Cerebellar nuclear complex (tissue), 1 donor: ENCODE measurements around the gene VTCN1.

ENCODE experiments used
- DNase-seq, 2 experiments: peaks; one replicate each; lab custom pipeline; 2025; lab: John Stamatoyannopoulos, UW

Gene VTCN1

DNA sequence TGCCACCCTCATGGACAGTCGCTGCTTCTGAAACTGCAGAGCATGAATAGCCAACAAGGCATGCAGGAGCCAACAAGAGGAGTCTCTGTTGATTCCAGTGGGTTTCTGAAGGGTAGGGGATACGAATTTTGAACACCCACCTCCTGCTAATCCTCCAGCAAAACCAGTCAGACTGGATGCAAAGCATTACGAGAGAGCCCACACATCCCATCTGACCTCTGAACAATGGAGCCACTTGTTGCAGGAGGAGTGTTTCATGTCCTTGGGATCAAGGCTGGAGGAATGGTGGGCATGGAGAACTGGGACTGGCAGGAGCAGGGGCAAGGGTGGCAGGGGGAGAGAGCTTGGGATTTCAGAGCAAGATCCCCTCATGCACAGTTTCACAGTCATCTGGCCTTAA, 1.6 kb downstream of the VTCN1 start:
- no peak for DNase-seq

DNA sequence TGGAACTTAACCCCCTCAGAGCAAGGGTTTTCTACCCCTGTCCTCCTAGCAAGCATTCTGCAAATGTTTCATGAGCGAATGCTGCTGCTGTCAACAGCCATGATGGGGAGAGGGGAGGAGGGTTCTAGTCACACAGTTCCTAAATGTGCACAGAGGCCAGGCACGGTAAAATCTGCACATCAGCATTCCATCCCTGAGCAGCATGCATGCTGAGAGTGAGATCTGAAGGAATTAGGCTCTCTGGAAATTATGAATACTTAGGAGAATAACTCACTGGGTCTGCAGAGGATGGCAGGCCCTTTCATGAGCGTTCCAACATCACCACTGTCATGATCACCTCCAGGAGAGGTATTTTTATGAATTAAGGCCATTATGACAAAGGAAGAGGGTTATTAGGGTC, 2.1 kb downstream of the VTCN1 start:
- DNase-seq: no peak

- no peak for DNase-seq
These were observed 5.4 kb downstream of the VTCN1 start for GRCh38 chr1:117205368-117205767.

DNA sequence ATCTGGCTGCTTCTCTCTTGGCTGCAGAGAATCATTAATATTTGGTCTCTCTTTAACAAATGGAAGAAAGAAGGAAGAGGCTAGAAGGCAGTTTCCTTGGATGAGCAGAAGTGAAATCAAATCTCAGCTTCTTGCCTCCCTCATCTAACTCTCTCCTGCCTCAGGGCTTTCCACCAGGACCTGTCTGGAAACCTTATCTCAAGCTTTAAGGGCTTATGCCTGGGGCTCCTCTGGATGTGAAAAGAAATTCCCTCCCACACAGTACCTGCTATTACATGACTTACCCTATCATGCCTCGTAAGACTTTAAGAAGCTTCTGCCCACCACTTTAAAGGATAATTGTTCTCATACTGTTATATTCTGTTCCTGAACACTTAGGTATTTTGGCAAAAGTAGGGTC, 8.9 kb downstream of the VTCN1 start:
- no peak for DNase-seq

GRCh38 chr1:117198097-117198496, 12.6 kb downstream of the VTCN1 start:
- no peak for DNase-seq

DNA sequence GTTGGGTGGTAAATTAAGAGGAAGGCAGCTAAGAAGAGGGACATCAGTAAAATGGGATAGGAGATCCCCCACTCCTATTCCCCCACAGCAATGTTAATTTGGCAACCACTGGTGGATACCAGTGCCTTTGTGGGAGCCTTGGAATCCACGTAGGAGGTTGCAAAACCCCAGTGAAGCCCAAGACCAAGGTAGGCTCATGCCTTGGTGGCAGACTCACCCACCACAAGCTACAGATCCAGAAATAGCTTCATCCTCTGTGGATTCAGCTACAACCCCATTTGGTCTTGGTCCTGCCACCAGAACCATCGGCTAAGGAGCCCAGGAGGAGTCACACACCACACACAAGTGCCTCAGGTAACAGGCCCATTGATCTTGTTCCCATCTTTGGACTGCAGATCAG, 21.0 kb downstream of the VTCN1 start:
- no peak for DNase-seq

DNA sequence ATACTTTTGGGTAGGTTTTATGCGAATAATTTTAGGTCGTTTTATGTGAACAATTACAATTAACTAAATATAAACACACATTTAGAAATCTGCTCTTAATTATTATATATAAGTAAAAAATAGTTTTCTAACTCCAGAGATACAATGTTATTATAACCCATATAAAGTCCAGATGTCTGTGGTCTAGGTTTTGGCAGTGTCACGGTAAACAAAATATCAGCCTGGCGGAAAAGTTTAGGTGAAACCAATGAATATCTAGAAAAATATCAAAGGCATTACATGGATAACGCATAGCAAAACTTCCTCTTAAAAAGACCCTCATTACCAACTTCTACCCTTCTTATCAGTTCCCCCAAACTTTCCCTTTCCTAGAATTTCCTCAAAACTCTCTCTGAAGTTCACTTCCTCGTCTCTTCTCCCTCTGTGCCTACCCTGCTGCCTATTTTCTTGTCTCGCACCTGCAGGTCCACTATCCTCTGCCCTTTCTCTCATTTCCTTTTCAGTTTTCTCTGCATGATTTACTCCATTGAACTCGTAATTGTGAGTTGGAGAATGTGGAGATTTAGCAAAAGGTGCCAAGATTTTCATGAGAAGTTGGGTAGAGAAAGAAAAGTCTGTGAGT, 21.8 kb downstream of the VTCN1 start:
- DNase-seq: no peak

- no peak for DNase-seq
These were observed 22.4 kb downstream of the VTCN1 start for GRCh38 chr1:117188170-117188815.

DNA sequence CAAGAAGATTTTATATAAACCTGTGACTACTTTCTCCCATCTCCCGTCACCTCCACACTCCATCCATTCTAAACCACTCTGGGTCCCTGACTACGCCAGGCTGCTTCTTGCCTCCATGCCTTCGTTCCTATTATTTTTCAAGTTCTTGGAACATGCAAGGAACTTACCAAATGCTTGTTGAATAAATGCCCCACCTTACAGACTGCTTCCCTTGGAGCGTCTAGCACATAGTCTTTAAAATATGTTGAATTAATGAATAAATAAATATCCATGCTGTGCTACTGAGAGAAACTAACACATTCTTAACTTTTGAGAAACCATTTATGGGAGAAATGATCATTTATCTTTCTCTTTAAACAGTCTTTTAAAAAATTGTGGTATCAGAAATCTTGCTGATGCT, 27.6 kb downstream of the VTCN1 start:
- DNase-seq: no peak

- no peak for DNase-seq
These were observed 28.4 kb downstream of the VTCN1 start for GRCh38 chr1:117182319-117182718.

GRCh38 chr1:117181630-117182041, 29.1 kb downstream of the VTCN1 start:
- DNase-seq: no peak

DNA sequence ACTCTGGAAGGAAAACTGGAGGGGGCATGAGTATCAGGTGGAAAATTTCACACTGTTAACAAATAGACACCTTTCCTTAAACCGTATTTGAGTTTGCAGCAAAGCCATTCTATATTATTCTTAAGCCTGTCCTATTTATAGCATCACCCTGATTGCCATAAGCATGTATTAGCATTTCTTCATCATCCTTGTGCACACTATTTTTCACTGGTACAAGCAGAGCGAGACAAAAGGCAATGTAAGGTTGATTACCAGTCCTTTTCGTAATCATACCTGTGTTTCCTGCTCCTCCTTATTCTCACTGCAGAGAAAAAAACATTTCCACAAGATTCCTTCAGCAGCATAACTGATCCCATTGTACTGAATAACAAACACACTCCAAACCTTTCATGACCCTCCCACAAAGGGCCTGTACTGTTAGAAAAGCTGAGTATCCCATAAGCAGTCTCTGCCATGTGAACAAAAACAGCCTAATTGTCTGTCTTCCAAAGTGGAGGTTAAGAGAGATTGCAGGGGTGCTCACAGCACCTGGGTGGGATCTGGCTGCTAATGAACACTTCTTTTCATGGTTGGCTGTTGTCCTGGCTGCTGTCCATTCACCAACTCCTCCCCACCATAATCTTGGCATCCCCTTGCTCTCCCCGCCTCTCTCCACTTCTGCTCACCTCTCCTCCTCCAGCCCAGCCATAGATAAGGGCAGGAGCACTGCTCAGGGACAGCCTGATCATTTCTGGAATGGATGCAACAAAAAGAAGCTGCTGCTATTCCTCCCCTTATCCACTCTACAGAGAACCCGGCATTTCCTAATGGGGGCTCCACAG, 30.4 kb downstream of the VTCN1 start:
- no peak for DNase-seq

- no peak for DNase-seq
These were observed 31.3 kb downstream of the VTCN1 start for GRCh38 chr1:117179471-117179870.

DNA sequence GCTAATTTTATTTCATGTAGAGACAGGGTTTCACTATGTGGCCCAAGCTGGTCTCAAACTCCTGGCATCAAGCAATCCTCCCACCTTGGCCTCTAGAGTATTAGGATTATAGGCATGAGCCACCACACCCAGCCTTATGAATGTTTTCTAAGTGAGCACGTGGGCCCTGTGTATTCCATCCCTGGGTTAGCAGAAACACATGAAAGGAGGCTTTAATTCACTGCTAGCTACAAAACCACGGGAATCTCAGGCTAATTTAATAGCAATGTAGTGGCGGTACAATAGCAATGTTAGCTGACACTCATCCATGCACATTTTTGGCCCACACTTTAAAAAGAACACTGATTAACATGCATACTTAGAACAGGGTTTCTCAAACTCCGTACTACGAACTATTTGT, 32.0 kb downstream of the VTCN1 start:
- no peak for DNase-seq

GRCh38 chr1:117177376-117177775, 33.4 kb downstream of the VTCN1 start:
- no peak for DNase-seq

DNA sequence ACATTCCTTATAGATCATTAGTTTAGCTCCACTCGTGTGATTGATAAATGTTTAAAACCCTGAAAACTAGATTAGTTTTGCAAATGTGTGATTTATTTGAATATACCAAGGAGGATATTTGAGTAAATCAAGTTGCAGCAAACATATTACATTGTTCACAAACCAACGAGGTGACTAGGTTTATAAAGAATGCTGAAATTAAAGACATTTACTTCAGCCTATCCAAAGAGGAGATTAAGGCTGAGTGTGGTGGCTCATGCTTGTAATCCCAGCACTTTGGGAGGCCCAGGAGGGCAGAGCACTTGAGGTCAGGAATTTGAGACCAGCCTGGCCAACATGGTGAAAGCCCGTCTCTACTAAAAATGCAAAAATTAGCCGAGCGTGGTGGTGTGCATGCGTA, 34.1 kb downstream of the VTCN1 start:
- DNase-seq: no peak

- DNase-seq: no peak
These were observed 35.9 kb downstream of the VTCN1 start for GRCh38 chr1:117174851-117175250.

- no peak for DNase-seq
These were observed 37.0 kb downstream of the VTCN1 start for GRCh38 chr1:117173691-117174090.

GRCh38 chr1:117173006-117173405, 37.7 kb downstream of the VTCN1 start:
- no peak for DNase-seq

DNA sequence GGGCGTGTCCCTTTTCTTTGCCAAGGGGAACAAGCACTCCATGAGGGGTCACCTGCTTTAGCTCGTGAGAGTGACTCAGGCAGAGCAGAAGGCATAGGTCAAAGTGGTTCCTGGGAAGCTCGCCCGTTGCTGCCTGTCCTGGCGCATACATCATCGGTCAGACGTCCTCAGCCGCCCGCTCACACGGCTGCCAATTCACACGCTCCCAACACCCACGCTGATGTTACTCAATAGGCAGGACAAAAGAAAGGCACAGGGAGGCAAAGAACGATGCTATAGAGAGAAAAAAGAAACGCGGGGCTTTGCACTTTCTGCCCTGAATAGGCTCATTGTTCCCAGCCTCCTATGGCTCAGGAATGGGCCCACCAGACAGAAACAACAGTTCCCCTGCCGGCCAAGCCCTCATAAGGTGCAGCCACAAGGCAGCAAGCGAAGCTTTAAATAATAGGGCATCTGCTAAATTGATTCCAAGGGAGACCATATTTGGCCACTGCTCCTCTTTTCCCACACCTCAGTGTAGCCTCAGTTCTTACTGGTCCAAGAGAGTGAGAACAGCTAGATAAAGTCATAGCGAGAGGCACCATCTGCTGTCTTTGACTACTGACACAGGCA, 38.7 kb downstream of the VTCN1 start:
- no peak for DNase-seq

DNA sequence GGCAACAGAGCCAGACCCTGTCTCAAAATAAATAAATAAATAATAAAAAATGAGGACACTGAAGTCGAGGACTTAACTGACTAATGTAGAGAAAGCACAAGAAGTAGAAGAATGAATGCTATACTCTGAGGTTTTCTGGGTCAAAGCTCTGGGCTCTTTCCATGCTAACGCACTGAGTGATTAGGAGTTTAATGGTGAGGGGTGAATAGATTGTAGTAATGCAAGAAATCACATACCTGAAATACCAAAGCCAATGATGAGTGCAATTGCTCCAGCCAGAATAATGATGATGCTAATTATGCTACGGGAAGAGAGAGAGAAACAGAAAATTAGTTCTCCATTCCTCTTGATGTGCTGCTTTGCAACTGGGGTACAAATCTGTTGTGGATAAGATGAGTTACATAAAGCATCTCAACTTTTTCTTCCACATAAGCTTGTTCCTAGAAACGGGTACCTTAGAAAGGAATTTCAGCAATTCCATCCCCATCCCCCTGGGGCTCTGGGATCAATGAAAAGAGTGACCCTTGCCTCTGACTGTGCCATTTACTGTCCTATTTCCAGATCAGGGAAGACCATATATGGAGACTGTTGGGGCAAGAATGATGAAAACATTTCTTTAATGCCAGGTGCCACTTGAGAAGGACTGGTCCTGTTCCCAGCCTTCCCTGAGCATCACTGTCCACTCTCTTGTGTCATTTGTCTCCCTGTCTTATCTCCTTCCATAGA, 40.7 kb downstream of the VTCN1 start:
- DNase-seq: no peak

GRCh38 chr1:117167402-117167801, 43.3 kb downstream of the VTCN1 start:
- no peak for DNase-seq
